VCaP (cell line): ENCODE results near the gene UBAC2.

Experiments used
- H3K27ac ChIP-seq: fragments of 450-650 bp; 2 replicates; pipeline ENCODE4 v1.5.1; 2017
- TF ChIP-seq, protein P1 (sequence below): fragments of 450-650 bp; conservative IDR thresholded peaks from 2 replicates; pipeline ENCODE4 v1.5.1; 2017; ENCODE audit warnings: mild to moderate bottlenecking, moderate library complexity

UBAC2 gene

DNA sequence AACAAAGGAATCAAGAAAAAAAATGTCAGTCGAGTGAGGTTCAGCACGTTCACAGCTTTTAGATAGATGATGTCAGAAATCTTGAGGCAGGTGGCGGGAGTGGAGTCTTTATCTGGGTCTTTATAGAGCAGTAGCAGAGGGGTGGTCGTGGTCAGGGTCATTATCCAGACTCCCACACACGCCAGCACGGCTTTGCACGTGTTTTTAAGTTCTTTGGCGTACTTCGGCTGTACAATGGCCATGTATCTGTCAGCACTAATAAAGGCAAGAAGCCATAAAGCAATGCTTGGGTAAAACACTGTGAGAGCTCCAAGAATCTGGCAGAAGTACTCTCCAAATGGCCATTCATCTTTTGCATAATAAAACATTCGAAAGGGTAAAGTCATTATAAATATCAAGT lies 54.6 kb downstream of the UBAC2 start:
- no peak overlapping the region for H3K27ac ChIP-seq
- TF ChIP-seq, protein P1, sequence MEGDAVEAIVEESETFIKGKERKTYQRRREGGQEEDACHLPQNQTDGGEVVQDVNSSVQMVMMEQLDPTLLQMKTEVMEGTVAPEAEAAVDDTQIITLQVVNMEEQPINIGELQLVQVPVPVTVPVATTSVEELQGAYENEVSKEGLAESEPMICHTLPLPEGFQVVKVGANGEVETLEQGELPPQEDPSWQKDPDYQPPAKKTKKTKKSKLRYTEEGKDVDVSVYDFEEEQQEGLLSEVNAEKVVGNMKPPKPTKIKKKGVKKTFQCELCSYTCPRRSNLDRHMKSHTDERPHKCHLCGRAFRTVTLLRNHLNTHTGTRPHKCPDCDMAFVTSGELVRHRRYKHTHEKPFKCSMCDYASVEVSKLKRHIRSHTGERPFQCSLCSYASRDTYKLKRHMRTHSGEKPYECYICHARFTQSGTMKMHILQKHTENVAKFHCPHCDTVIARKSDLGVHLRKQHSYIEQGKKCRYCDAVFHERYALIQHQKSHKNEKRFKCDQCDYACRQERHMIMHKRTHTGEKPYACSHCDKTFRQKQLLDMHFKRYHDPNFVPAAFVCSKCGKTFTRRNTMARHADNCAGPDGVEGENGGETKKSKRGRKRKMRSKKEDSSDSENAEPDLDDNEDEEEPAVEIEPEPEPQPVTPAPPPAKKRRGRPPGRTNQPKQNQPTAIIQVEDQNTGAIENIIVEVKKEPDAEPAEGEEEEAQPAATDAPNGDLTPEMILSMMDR: no peak

DNA sequence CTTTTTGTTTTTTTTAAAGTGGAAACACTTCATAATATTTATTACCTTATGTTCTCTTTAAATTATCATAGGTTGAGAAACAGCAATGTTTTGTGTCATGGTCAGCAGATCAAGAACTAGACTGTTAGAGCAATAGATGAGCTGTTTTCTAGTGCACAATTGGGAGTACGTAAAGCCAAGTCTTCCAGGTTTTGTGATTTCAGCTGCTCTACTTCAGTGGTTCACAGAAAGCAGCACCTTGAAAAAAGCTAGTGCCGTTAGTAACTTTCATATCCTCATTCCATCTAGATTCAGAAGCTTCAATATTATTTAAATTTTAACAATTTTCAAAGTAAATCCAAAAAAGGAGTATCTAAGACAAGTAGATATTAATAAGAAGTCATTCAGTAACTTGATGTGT lies 55.6 kb downstream of the UBAC2 start:
- TF ChIP-seq, protein P1: no peak
- no peak overlapping the region for H3K27ac ChIP-seq

DNA sequence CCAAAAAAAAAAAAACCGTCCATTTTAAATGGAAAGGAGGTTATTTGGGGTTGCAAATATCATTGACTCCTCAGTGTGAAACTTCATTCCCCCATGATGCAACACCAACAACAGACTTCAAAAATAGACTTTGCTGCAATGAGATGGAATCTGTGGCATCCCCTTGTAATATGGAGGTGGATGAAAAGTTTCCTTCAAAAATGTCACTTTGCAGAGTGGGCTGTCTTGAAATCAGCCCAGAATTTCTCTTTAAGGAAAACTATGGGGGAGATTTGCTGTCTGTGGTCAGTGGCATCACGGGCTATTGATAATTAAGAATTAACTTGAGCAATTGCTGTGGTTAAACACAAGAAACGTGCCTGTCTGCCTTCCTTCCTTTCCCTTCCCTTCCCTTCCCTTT lies 56.1 kb downstream of the UBAC2 start:
- TF ChIP-seq, protein P1: no peak
- H3K27ac ChIP-seq: no peak overlapping the region

DNA sequence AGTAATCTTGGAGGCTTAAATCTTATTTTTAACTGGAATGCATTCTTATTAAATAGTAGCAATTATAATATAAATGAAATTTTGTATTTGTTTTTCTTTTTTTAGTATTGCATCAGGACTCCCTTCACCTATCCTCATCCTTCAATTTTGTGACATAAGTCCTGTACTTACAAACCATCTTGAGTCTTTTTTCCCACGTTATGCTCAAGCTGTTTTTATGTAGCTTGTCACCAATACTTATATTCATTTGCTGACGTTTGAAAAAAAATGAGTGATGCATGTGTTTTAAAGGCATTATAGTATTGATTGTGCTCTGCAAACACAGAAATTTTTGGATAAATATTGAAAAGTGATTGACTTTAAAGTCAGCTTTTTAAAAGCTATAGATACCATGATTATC lies 56.6 kb downstream of the UBAC2 start:
- TF ChIP-seq, protein P1: no peak
- H3K27ac ChIP-seq: no peak overlapping the region

DNA sequence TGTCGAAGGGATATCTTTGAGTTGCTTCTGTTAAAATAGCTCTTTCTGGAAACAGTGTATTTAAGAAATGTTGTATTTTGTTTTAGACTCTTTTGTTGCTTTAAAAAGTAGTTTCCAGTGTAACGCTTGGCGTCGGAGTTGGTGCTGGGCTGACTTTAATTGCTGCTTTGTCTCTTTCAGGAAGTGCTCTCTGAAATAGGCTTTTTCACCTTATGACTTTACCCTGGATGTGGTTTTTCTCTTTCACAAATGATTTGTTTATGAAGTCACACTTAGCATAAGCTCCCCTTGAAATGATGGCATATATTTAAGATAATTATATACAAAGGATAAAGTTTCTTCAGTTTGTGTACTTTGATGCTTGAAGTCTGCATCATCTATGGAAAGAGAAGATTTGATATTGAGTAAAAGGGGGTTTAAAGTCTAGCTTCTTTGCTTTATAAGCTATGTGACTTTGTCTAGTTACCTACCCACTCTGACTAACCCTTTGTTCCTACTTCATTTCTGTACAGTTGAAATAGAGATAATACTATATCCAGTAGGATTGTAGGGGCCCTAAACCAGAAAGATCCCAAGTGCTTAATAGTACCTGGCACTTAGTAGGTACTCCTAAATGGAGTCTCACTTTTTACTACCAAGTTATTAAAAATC lies 57.7 kb downstream of the UBAC2 start, which contains the start of gene GPR18:
GPR18 (minus strand) TSS at position 170 of the 651 bp plus-strand sequence. CDS start 2,507 bp downstream, outside the sequence.
- H3K27ac ChIP-seq: no peak within 1 kb of the TSS
- TF ChIP-seq, protein P1: no peak

DNA sequence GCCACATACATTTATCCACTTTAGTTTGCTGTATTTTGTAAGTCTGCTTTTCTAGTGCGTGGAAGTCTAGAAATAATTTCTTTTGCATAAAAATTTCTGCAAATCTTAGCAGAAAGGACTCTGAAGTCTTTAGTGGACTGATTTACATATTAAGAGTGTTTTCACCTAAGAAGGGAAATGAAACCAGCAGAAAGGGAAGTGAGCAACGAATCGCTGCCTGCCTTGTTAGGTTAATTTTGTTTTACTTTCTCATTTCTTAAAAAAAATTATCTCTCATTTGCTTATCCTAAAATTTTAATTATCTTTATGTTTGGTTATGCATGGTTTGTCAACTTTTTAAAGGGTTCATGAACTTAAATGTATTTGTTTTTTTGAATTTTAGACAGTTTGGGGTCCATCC lies 58.3 kb downstream of the UBAC2 start:
- TF ChIP-seq, protein P1: no peak

DNA sequence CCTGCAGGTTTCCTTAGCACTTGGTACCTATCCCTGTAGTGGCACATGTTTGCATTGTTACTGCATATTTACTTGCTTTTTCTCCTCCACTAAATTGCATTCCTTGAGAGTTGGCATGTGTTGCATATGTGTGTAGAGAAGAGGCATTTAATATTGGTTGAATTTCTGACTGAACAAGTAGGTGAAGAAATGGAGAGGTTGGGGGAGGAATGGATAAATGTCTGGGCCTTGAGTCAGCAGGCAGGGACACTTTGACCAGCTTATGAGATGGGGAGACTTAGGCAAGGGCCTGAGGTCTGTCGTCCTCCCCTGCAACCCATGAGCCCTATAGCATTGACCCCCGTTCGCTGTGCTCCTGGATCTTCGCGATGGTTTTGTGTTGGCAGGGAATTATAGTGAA lies 59.6 kb downstream of the UBAC2 start:
- no peak overlapping the region for H3K27ac ChIP-seq
- TF ChIP-seq, protein P1: no peak

More for the DNA sequence above, 58.3 kb downstream of the UBAC2 start:
- no peak overlapping the region for H3K27ac ChIP-seq
